ENCODE measurements around the gene SETMAR. TPM values are rescaled to one million over a fixed set of nuclear protein-coding genes. Genes with fewer than 3 reads are reported as not detected.

The SETMAR gene
- total and polyA plus RNA-seq, 2 of the 8 experiments (the other 6 are each of a cell fraction or from before 2014, with no cell fraction given): 16.1 to 25.3 TPM

DNA sequence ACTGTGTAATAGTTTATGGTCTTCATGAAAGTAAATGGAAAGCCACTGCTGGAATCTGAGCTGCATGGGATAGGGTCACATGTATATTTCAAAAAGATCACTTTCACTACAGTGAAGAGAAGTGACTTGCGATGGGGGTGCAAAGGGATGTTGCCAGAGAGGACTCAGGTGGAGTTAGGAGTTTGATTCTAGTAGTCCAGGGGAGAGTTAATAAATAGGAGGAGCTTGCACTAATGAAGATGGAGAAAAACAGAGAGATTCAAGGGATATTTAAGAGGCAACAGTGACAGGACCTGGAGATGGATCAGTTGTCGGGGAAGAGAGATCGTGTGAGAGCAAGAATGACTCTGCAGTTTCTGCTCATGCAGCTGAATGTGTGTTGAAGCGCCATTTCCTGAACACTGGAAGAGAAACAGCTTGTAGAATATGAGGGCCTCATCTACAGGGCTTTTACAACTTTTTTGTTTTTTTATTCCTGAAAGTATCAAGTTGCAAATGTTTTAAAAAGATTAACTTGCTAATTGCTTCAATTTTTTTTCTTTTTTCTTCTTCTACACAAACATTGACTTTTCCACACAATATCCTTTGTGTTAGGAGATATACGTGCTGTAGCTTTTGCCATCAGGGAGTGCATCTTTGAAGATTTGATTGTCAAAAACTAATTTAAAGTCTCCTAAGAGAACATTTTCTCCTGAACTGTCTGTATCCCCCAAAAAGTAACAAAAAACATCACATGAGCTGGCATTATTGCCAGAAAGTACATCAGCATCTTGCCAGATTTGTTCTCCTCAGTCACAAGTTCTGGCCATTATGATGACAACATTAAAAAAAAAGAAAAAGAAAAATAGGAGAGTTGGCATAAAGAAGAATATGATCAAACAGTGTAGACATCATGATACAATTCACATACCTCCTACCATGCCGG, 37.5 kb downstream of the SETMAR start:
- Histone ChIP-seq H4K8ac (ENCODE audit: extremely low read depth, insufficient read depth, low read length) (no peak overlapping the region), H3K4me2 (ENCODE audit: insufficient read depth in 1 of 2, low read depth in 2 of 2, low read length in 2 of 2) (no peak overlapping the region), H3K23me2 (ENCODE audit: low read depth, low read length) (no peaks in the 10 kb centered on the region), H3K79me2 (ENCODE audit: control insufficient read depth in 1 of 2, insufficient read depth in 2 of 2, low read length in 2 of 2) (no peaks in the 10 kb centered on the region), H3K9ac (replicated peaks in 1 of 4; ENCODE audit: extremely low read depth in 1 of 4, low read depth in 3 of 4, low read length in 3 of 4) (no peak overlapping the region), H3K23ac (ENCODE audit: insufficient read length) (no peak overlapping the region), H3K36me3 (ENCODE audit: control insufficient read depth in 2 of 4, insufficient read depth in 4 of 4, low read length in 3 of 4) (no peaks in the 10 kb centered on the region), H3K18ac (ENCODE audit: extremely low read depth, low read length) (no peak overlapping the region; the same call in 1 of the 2 replicates), H4K20me1 (replicated peaks in 1 of 2; ENCODE audit: control insufficient read depth in 1 of 2, insufficient read depth in 2 of 2, low read length in 2 of 2) (no peaks in the 10 kb centered on the region), H4K91ac (replicated peaks; ENCODE audit: insufficient read length, low read length) (no peak overlapping the region), H2BK12ac (ENCODE audit: low read depth, low read length) (0 out of 2 replicates have a peak overlapping the region, but pooled peaks have one; percentile 2), H3K56ac (replicated peaks; ENCODE audit: insufficient read length, low read depth, low read length) (no peak overlapping the region), H4K5ac (ENCODE audit: insufficient read length, low read depth, low read length) (no peak overlapping the region), H2AK5ac (ENCODE audit: low read depth, low read length) (no peak overlapping the region), H3K27me3 (replicated peaks in 1 of 4; ENCODE audit: control insufficient read depth in 3 of 4, extremely low read depth in 1 of 4, insufficient read depth in 3 of 4, low read length in 3 of 4) (no peaks in the 10 kb centered on the region), H2AFZ (ENCODE audit: low read length) (no peak overlapping the region), H3K9me3 (ENCODE audit: insufficient read depth in 2 of 2, low read depth in 1 of 2, low read length in 1 of 2) (no peaks in the 10 kb centered on the region), H3K4me1 (replicated peaks in 1 of 4; ENCODE audit: control insufficient read depth in 3 of 4, insufficient read depth in 4 of 4, low read length in 3 of 4) (peaks cover 0 to 7% (median 3%) of the 10 kb centered on the region in 4 experiments; a peak in 3 of 7 replicates), H3K79me1 (ENCODE audit: low read depth, low read length) (no peaks in the 10 kb centered on the region), H3K4me3 (ENCODE audit: extremely low read depth in 1 of 4, insufficient read depth in 2 of 4, low read depth in 3 of 4, low read length in 4 of 4) (no peak overlapping the region), H3K27ac (ENCODE audit: low read depth, low read length) (no peak overlapping the region), H3K14ac (ENCODE audit: insufficient read length) (no peak overlapping the region), H2BK120ac (replicated peaks; ENCODE audit: low read depth, low read length) (no peak overlapping the region), H2BK15ac (ENCODE audit: low read length) (no peak overlapping the region), H2BK5ac (ENCODE audit: low read depth, low read length) (no peak overlapping the region), H3K4ac (replicated peaks; ENCODE audit: insufficient read length, low read depth, low read length) (no peak overlapping the region), H2BK20ac (ENCODE audit: low read length) (no peak overlapping the region)
- ChIA-PET POLR2A (ENCODE audit: partially characterized antibody) (interaction anchor here (0.7 to 1.0 kb wide), 2 partner anchors 10 to 734 kb away, joined by 3 read pairs; no protein-coding TSS in a partner anchor), CTCF (ENCODE audit: partially characterized antibody) (interaction anchor here (0.5 to 2.8 kb wide), 9 partner anchors 10 to 294 kb away, joined by 3 to 21 read pairs (median 5); no protein-coding TSS in a partner anchor)
- no peak for DNase-seq (ENCODE audit: low read depth in 1 of 2, low spot score in 2 of 2)
- FAIRE-seq: no peak
- TF ChIP-seq FOSL1 (IDR thresholded peaks at IDR 0.05; ENCODE audit: insufficient read depth, low read depth, low read length) (no peak), MAFK (IDR thresholded peaks at IDR 0.05; ENCODE audit: low read depth, low read length) (peak; percentile 42; the same call in 1 of the 2 replicates)
- 82% methylated on average over 6 of the region's 6 CpGs; no CpG with 5 or more reads in 1 of the 2 experiments for WGBS, 2 experiments (ENCODE audit: extremely low coverage in 1 of 2, insufficient coverage in 1 of 2, insufficient read length in 1 of 2, insufficient replicate concordance in 2 of 2, low coverage in 1 of 2, low lambda C conversion rate in 2 of 2, missing lambda C conversion rate in 1 of 2)
